ENCODE results near the gene DCX. TPM values are rescaled to one million over a fixed set of nuclear protein-coding genes. Genes with fewer than 3 reads are reported as not detected.

The DCX gene
- total and polyA plus RNA-seq, 2 donors (not counting 1 experiment from before 2014, with no cell fraction given) = not detected

DNA sequence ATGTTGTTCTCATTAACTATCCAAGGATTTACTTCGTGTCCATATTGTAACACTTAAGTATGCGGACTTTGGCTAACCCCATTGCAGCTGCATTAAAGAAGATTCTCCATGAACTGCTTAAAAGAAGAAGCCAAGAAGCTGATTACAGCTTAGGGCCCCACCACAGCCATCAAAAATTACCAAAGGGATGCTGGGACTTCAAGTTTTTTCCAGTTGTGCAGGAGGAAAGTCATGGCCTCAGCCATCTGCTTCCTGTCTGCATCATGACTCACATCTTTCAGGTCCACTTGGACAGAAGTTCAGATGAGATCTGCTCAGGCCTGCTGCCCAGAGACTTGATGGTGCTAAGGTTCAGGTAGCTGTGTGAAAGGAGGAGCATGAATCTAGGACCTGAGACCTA, 102.9 kb downstream of the DCX start:
- Histone ChIP-seq H3K27ac (ENCODE audit: low read length in 2 of 2) (no peak overlapping the region), H3K9me3 (ENCODE audit: control extremely low read depth in 1 of 3, control insufficient read depth in 2 of 3, insufficient read depth in 1 of 3, low read length in 2 of 3) (no peaks in the 10 kb centered on the region), H3K36me3 (replicated peaks in 1 of 2; ENCODE audit: control extremely low read depth in 1 of 2, control insufficient read depth in 1 of 2, extremely low read depth in 1 of 2, insufficient read depth in 2 of 2, low read length in 1 of 2) (no peaks in the 10 kb centered on the region), H4K20me1 (ENCODE audit: control insufficient read depth, insufficient read depth, low read length, poor library complexity, severe bottlenecking) (no peaks in the 10 kb centered on the region), H3K27me3 (replicated peaks in 1 of 4; ENCODE audit: control extremely low read depth in 1 of 4, control insufficient read depth in 3 of 4, insufficient read depth in 4 of 4, low read length in 3 of 4) (no peaks in the 10 kb centered on the region), H3K9ac (ENCODE audit: low read length) (no peak overlapping the region), H3K4me3 (ENCODE audit: control extremely low read depth in 1 of 5, extremely low read depth in 1 of 5, insufficient read depth in 1 of 5, low read depth in 2 of 5, low read length in 4 of 5) (no peak overlapping the region), H3K4me1 (ENCODE audit: control insufficient read depth in 2 of 2, insufficient read depth in 2 of 2, low read length in 2 of 2) (no peaks in the 10 kb centered on the region), H3K79me2 (ENCODE audit: control insufficient read depth, insufficient read depth, low read length) (no peaks in the 10 kb centered on the region), H2AFZ (ENCODE audit: insufficient read depth, low read depth, low read length, poor library complexity, severe bottlenecking) (no peak overlapping the region), H3K4me2 (replicated peaks; ENCODE audit: low read depth, low read length, poor library complexity, severe bottlenecking) (no peak overlapping the region)
- H3K4me1 Mint-ChIP-seq = no peaks in the 10 kb centered on the region
- TF ChIP-seq EZH2 (IDR thresholded peaks at IDR 0.05; ENCODE audit: borderline replicate concordance, insufficient read depth, low read depth, low read length, poor library complexity, severe bottlenecking) (no peak), CTCF (IDR thresholded peaks at IDR 0.05) (no peak)
- POLR2A ChIA-PET = no interaction called here
- no CpG with 5 or more reads among the region's 2 CpGs for WGBS (ENCODE audit: insufficient coverage)
- no peak for DNase-seq
- ATAC-seq (ENCODE audit: low read depth) = no peak
- H3K27me3 Mint-ChIP-seq = no peaks in the 10 kb centered on the region
- H3K9me3 Mint-ChIP-seq (ENCODE audit: insufficient read depth) = no peaks in the 10 kb centered on the region
- H3K4me3 Mint-ChIP-seq = no peak overlapping the region
- intact Hi-C loops (cut with micrococcal nuclease) = no loop called here
- CTCF ChIA-PET = no interaction called here
- no peak overlapping the region for H3K27ac Mint-ChIP-seq

GRCh38 chrX:111308039-111308438, 104.0 kb downstream of the DCX start:
- H2AFZ ChIP-seq (ENCODE audit: insufficient read depth, low read depth, low read length, poor library complexity, severe bottlenecking) = no peak overlapping the region

More at GRCh38 chrX:111308039-111308438, 104.0 kb downstream of the DCX start:
- no peaks in the 10 kb centered on the region for H4K20me1 ChIP-seq (ENCODE audit: control insufficient read depth, insufficient read depth, low read length, poor library complexity, severe bottlenecking)
- intact Hi-C loops (cut with micrococcal nuclease) = no loop called here
- H3K27ac ChIP-seq (ENCODE audit: low read length in 2 of 2) = no peak overlapping the region
- H3K4me2 ChIP-seq (replicated peaks; ENCODE audit: low read depth, low read length, poor library complexity, severe bottlenecking) = no peak overlapping the region
- ChIA-PET POLR2A (no interaction called here), CTCF (no interaction called here)
- H3K79me2 ChIP-seq (ENCODE audit: control insufficient read depth, insufficient read depth, low read length) = no peaks in the 10 kb centered on the region
- DNase-seq = no peak
- WGBS (ENCODE audit: insufficient coverage) = no CpG with 5 or more reads among the region's 3 CpGs
- no peaks in the 10 kb centered on the region for H3K4me1 ChIP-seq (ENCODE audit: control insufficient read depth in 2 of 2, insufficient read depth in 2 of 2, low read length in 2 of 2)
- no peaks in the 10 kb centered on the region for H3K27me3 ChIP-seq (replicated peaks in 1 of 4; ENCODE audit: control extremely low read depth in 1 of 4, control insufficient read depth in 3 of 4, insufficient read depth in 4 of 4, low read length in 3 of 4)
- H3K9ac ChIP-seq (ENCODE audit: low read length) = no peak overlapping the region
- ATAC-seq (ENCODE audit: low read depth) = no peak
- H3K4me3 Mint-ChIP-seq = no peak overlapping the region
- H3K9me3 Mint-ChIP-seq (ENCODE audit: insufficient read depth) = no peaks in the 10 kb centered on the region
- H3K4me3 ChIP-seq (ENCODE audit: control extremely low read depth in 1 of 5, extremely low read depth in 1 of 5, insufficient read depth in 1 of 5, low read depth in 2 of 5, low read length in 4 of 5) = no peak overlapping the region
- no peaks in the 10 kb centered on the region for H3K4me1 Mint-ChIP-seq
- no peaks in the 10 kb centered on the region for H3K36me3 ChIP-seq (replicated peaks in 1 of 2; ENCODE audit: control extremely low read depth in 1 of 2, control insufficient read depth in 1 of 2, extremely low read depth in 1 of 2, insufficient read depth in 2 of 2, low read length in 1 of 2)
- TF ChIP-seq EZH2 (IDR thresholded peaks at IDR 0.05; ENCODE audit: borderline replicate concordance, insufficient read depth, low read depth, low read length, poor library complexity, severe bottlenecking) = no peak
- H3K27me3 Mint-ChIP-seq = no peaks in the 10 kb centered on the region
- H3K27ac Mint-ChIP-seq = no peak overlapping the region
- no peaks in the 10 kb centered on the region for H3K9me3 ChIP-seq (ENCODE audit: control extremely low read depth in 1 of 3, control insufficient read depth in 2 of 3, insufficient read depth in 1 of 3, low read length in 2 of 3)

All from B cell (primary cell).